HG02870 (cell line): ENCODE results near the gene RDH12.

ENCODE experiments used
- ATAC-seq: cut with Tn5 transposase; IDR thresholded peaks from one replicate; pipeline ENCODE4 v1.9.1; 2021; ENCODE audit warnings: mild to moderate bottlenecking, moderate library complexity; ENCODE audit not compliant: unreplicated experiment

Gene RDH12

DNA sequence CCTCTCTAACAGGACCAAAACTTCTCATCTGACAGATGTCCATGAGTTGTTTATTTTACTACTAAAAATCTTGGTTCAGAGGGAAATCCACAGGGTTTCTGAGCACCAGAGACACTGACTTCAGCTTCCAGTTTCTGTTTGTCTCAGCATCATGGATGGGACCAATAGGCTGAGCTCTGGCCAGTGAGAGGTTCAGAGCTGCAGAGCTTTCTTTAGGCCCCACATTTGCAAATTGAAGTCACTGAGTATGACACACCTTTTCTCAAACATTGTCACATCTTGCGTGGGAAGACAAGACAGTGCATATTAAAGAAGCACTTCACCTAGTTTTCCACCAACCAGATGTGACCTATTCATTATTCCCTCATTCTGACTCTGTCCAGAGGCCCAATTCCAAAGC lies 45.2 kb downstream of the RDH12 start:
- ATAC-seq = no peak

GRCh38 chr14:67748312-67748711 lies 46.6 kb downstream of the RDH12 start:
- no peak for ATAC-seq

DNA sequence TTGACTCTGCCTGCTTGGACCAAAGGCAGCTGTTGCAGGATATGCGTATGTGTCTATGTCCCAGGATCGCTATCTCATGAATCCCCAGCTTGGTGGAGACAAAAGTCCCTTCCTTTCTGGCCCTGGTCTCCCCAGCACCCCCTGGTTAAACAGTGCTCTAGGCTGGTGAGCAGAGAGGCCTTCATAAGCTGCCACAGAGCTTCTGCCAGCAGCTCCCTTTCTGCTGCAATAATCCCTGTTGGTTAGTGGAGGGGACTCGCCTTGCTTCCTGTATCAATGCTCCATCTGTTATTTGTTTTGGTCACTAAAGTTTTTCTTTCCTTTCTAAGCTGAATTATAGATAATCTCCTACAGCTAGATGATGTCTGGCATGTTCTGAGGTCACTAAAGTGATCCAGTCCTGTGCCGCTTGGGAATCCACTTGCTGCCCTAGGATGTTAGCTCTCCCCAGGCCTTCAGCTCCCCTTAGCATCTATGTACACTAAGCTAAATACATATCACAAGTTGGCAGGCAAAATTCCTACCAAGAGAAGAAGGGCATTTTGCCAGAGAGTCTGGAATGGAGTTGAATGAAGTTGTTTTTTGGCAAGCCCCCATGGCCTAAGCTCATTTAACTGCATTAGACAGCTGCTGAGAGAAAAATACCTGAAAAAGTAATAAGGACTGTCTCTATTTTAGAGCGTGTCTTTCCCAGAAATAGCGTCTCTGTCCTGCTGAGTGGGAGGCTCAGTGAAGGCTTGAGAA lies 47.8 kb downstream of the RDH12 start:
- ATAC-seq = no peak

GRCh38 chr14:67756496-67756895 lies 54.8 kb downstream of the RDH12 start:
- no peak for ATAC-seq

- ATAC-seq = no peak
Measured at GRCh38 chr14:67757175-67757574, 55.5 kb downstream of the RDH12 start.

DNA sequence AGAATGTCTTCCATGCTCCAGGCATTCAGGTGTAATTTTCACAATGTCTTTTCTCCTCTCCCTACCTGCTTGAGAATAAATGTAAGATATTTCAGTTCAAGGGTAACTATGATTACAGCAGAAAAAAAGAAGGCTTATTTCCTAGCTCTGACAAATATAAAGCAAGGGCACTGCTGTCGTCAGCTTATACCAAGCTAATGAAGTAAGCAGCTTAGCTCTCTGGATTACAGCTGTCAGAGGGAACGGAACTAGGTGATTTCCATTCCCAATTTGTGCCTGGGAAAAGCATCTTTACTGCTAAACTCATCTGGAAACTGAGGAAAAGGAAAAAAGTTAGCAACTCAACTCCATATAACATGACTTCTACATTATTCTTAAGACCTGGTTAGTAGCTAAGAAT lies 58.2 kb downstream of the RDH12 start:
- no peak for ATAC-seq

- no peak for ATAC-seq
Measured at GRCh38 chr14:67762051-67762450, 60.4 kb downstream of the RDH12 start.

DNA sequence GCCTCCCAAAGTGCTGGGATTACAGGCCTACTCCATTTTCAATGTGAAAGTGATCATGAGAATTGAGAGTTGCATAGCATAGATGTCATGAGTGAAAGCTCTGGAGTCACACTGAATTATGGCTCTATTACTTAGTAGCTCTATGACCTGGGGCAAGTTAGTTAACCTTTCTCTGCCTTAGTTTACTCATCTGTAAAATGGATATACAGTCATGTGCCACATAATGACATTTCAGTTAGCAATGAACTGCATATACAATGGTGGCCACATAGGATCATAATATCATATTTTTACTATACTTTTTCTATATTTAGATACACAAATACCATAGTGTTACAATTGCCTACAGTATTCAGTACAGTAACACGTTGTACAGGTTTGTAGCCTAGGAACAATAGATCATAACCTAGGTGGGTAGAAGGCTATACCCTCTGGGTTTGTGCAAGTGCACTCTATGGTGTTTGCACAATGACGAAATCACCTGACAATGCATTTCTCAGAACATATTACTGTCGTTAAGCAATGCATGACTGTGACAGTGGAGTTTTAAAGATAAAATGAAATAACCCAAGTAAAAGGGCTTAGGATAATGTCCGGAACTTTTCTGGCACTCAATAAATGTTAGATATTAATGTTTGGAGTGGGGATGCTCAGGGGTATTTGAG lies 61.6 kb downstream of the RDH12 start:
- no peak for ATAC-seq

DNA sequence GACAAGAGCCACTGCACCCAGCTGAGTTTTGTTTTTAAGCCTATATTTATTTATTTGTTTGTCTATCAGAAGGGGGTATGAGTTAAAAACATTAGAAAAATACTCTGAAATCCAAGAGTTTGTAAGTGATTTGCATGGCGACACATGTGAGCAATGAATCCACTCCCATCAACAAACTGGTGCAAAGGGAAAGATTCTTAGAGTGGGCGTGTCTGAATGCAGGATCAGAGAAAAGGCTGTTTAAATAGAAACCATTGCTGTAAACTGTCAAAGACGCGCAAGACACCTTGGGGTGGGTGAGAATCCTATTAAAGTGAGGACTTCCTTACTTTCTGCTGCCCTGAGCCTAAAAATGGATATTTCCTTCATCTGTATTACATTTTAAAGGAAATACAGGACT lies 62.8 kb downstream of the RDH12 start:
- ATAC-seq = no peak

DNA sequence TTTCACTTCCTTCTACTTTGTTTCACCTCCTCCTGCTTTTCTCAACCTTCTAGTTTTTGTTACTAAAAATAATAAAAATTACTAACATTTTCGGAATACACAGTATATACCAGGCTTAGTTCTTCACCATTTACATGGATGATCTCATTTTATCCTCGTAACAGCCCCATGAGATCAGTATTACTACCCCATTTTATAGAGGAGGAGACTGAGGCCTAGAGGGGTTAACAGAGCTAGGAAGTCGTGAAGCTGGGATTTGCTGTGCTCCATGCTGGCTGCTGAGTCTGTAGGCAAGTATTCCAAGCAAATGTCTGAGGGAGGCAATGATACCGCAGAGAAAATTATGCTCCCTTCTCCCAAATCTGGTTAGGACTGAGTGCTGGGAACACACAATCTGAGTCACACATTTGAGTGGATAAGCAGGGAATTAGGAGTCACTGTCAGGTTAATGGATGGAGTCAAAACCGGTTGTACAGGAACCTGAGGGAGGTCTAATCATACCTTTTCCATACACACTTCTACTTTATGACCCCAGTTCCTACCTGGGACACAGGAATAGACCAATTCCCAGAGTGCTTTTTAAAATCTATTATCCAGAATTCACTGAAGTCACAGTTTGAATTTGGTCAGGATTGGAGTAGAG lies 63.6 kb downstream of the RDH12 start:
- ATAC-seq = no peak

DNA sequence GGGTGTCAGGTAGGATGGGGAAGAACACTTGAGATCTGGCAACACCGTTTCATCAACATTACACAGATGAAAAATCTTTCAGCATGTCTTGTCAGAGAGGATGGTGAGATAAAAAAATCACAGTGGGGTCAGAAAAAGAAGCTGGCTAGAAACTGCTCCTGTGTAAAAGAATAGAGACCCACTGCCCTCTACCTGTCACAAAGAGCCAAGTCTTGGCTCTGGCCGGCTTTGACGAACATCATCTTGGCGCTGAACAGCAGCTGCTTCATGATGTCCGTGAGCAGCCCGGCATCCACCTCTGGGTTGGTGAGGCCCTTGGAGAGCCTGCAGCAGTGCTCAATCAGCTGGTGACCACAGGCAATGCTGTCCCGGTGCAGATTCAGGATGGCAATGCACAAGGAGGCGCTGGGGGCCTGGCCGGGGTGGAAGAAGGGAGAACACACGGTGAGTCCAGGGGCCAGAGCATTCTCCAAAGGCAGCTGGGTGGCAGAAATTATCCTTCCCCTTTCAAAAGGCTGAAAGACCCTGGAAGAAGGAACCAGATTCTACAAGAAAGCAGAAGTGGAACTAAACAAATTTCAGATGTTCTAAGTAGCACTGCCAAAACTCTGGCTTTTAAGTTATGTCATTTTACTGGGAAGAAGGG lies 64.5 kb downstream of the RDH12 start:
- no peak for ATAC-seq

- no peak for ATAC-seq
Measured at GRCh38 chr14:67768219-67768618, 66.5 kb downstream of the RDH12 start.

GRCh38 chr14:67773844-67774377 lies 72.2 kb downstream of the RDH12 start:
- ATAC-seq = no peak

DNA sequence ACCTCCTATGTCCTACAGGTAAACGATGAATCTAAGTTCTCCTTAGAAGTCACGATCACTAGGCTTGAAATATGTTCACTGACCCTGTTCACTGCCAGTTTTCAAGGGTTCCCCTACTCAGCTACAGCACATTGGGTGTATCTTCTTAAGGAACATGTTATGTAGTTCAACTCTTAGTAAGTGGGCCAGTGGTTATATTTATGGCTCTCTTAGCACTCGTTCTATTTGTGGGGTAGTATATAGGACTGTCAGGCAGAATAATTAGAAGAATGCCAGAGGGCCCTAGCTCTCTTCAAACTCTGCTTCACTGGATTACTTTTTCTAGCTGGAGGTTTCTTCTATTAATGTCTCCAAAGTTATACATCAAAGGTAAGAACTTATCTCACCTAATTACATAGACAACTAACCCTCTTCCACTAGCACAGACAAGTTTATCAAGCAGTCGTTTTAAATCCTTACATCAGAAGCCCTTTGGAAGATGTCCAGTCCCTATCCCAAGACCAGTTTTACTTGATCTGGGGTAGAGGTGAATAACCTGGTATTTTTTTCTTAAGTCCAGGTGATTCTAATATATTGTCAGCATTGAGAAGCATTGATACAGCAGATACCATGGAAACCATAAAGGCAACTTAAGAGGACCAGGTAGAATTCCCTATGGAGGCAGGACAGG lies 75.1 kb downstream of the RDH12 start:
- ATAC-seq = no peak

- ATAC-seq = no peak
Measured at GRCh38 chr14:67778792-67779191, 77.1 kb downstream of the RDH12 start.

GRCh38 chr14:67782090-67782489 lies 80.4 kb downstream of the RDH12 start:
- ATAC-seq = no peak
